Mucosa of descending colon (tissue), 3 donors: ENCODE measurements around the gene PSAT1. TPM values are rescaled to one million over a fixed set of nuclear protein-coding genes. Genes with fewer than 3 reads are reported as not detected.
A peak's percentile ranks its signal among the peaks of the same experiment; 100 is the strongest.

Experiments used
- ATAC-seq: fragments of 200-7000 bp; cut with Tn5 transposase; one replicate; pipeline ENCODE4 v1.9.1; 2020; ENCODE audit warnings: mild to moderate bottlenecking, moderate library complexity
- DNase-seq, 3 donors: peaks; one replicate each; pipeline ENCODE4 v3.0.0-alpha.2; 2020
- H3K36me3 ChIP-seq: fragments of 200-600 bp; one replicate; pipeline ENCODE4 v1.8.0; 2021; ENCODE audit warnings: low read depth, mild to moderate bottlenecking
- H3K4me1 ChIP-seq: fragments of 200-600 bp; one replicate; pipeline ENCODE4 v1.8.0; 2021; ENCODE audit warnings: low read depth, mild to moderate bottlenecking
- H3K4me3 ChIP-seq: fragments of 200-600 bp; one replicate; pipeline ENCODE4 v1.8.0; 2021; ENCODE audit warnings: mild to moderate bottlenecking
- H3K9me3 ChIP-seq: fragments of 200-600 bp; one replicate; pipeline ENCODE4 v1.8.0; 2021; ENCODE audit warnings: mild to moderate bottlenecking
- CTCF ChIP-seq: fragments of 200-600 bp; IDR thresholded peaks from one replicate; pipeline ENCODE4 v1.8.0; 2022; ENCODE audit warnings: antibody characterized with exemption, mild to moderate bottlenecking
- intact Hi-C, 2 donors: fragments of 100-400 bp; cut with DNase I in 1 of 2; cut with micrococcal nuclease in 1 of 2; formaldehyde crosslinking; loops; one replicate each; pipeline versions ENCODE4 v1.11.0 to v1.11.1; 2022; cut with DNase I, micrococcal nuclease
- total RNA-seq, 3 donors: library from RNA; stranded (reverse); fragmentation: NEBNext Ultra II Directional in 2 of 3; extraction: Animal tissue kit (Norgen Biotek cat#: 25700) in 2 of 3; gene quantifications; one replicate each; pipeline versions ENCODE4 v1.2.1 to v1.2.4, GENCODE V29; 2021 to 2023
- donor health status: DM: no; HTN: no; CAD: no; lungs with moderate emphysema.
- donor health status: DM: no; HTN: no; CAD: no.
- donor health status: DM: no; HTN: yes; CAD: no.

The PSAT1 gene
- total RNA-seq, 3 donors from 2014 or later, result 1.2 to 7.2 (median 3.4) TPM

- DNase-seq, result no peak
- Histone ChIP-seq H3K4me3 (no peak overlapping the region), H3K9me3 (no peaks in the 10 kb centered on the region), H3K36me3 (no peaks in the 10 kb centered on the region), H3K4me1 (no peaks in the 10 kb centered on the region)
- no peak for TF ChIP-seq CTCF
- intact Hi-C loops, result loop anchor here in 1 of 2 donors (2.0 kb wide), 1 partner anchor 45 kb away; no protein-coding TSS in a partner anchor
- ATAC-seq, result peak; percentile 19
Observed at GRCh38 chr9:78311886-78312524, 15.1 kb downstream of the PSAT1 start.

- TF ChIP-seq CTCF, result no peak
- H3K4me1 ChIP-seq, result no peaks in the 10 kb centered on the region
- DNase-seq (no peak), ATAC-seq (no peak)
- intact Hi-C loops, result no loop called here
- H3K9me3 ChIP-seq, result no peaks in the 10 kb centered on the region
- H3K36me3 ChIP-seq, result no peaks in the 10 kb centered on the region
- H3K4me3 ChIP-seq, result no peak overlapping the region
Observed at GRCh38 chr9:78314550-78314949, 17.6 kb downstream of the PSAT1 start.

DNA sequence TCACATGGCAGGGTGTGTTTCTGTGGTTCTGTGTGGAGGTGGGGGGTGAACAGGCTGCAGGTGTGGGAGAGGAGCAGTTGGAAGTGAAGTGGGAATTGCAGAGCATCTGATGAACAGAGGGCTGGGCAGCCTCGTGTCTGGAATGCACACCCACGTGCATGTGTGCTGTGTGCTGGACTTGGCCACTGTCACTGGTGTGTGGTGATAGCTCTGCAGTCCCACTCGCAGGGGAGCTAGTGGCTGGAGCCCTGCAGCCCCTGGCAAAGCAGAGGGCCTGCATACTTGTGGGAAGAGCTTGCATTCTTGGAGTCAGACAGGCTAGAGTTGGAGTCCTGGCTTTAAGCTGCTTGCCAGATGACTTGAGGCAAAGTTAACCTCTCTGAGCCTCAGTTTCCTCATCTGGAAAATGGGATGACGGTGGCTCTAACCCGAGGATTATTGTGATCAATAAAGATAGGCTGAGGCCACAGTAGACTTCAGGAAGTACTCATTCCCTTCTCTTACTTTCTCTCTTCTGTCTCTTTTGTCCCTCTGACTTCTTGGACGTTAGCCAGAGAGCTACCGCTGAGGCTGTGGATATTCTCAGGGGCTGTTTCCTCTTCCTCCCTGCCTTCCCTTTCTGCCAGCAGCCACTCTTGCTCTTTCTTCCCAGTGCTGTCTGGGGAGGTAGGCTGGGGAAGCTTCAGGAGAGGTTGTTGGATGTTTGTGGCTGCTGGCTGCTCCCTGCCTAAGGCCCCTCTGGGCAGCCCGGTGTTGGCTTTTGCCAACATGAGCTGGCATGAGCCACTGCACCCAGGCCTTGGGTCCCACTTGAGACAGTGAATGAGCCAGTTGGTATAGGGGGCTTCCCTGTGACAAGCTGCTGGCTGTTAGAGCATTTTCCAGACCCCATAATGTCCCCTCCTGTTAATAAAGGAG lies 18.3 kb downstream of the PSAT1 start:
- ATAC-seq (peak; percentile 20), DNase-seq (peak in 1 of 3 donors; percentile 6)
- intact Hi-C loops, result no loop called here

GRCh38 chr9:78316166-78316892 lies 19.4 kb downstream of the PSAT1 start:
- TF ChIP-seq CTCF, result no peak
- no peaks in the 10 kb centered on the region for H3K36me3 ChIP-seq
- H3K9me3 ChIP-seq, result no peaks in the 10 kb centered on the region
- H3K4me1 ChIP-seq, result no peaks in the 10 kb centered on the region
- no peak for ATAC-seq
- intact Hi-C loops, result no loop called here
- H3K4me3 ChIP-seq, result no peak overlapping the region
- DNase-seq, result no peak

More for the DNA sequence above, 18.3 kb downstream of the PSAT1 start:
- Histone ChIP-seq H3K9me3 (no peaks in the 10 kb centered on the region), H3K36me3 (no peaks in the 10 kb centered on the region), H3K4me3 (no peak overlapping the region), H3K4me1 (no peaks in the 10 kb centered on the region)
- no peak for TF ChIP-seq CTCF

- intact Hi-C loops, result no loop called here
- TF ChIP-seq CTCF, result no peak
Observed at GRCh38 chr9:78319197-78320029, 22.5 kb downstream of the PSAT1 start.

More at GRCh38 chr9:78319197-78320029, 22.5 kb downstream of the PSAT1 start:
- no peak for ATAC-seq
- H3K36me3 ChIP-seq, result no peaks in the 10 kb centered on the region
- no peaks in the 10 kb centered on the region for H3K9me3 ChIP-seq
- DNase-seq, result no peak
- no peak overlapping the region for H3K4me3 ChIP-seq
- H3K4me1 ChIP-seq, result no peaks in the 10 kb centered on the region
